NCI-H82 treated with DMSO at 0.1 percent for 48 hours (cell line): ENCODE data around the gene PHAF1.
A peak's percentile ranks its signal among the peaks of the same experiment; 100 is the strongest.

Experiments
- DNase-seq: peaks from one replicate; lab custom pipeline; 2025; ENCODE audit not compliant: unreplicated experiment; lab: John Stamatoyannopoulos, UW

Gene PHAF1

DNA sequence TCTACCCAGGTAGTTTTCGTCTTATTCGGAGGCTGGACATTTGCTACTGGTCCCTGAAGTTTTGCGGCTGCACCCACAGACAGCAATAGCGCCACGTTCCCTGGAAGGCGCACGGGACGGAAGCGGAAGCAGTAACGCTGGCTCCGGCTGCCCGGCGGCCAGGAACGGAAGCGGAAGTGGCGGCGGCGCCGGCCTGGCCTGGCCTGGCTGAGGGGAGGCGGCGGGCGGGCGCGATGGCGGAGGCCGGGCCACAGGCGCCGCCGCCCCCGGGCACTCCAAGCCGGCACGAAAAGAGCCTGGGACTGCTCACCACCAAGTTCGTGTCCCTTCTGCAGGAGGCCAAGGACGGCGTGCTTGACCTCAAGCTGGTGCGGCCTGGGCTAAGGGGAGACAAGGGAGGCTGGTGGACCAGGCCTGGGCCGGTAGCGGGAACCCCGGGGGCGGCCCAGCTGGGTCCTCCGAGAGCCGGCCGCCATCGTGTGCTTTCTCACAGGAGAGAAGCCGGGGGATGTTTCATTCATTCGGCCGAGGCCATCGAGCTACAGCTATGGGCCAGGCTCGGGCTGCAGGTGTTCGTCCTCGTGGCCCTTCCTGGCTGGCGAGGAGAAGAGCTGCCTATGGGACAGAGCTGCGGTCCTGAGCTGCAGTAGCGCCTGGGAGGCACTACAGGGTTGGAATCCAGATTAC, 82.4 kb downstream of the PHAF1 start, which contains the start of gene E2F4:
TSS of gene E2F4 (plus strand) at position 161 of the 687 bp plus-strand sequence. CDS start at position 234, 73 bp downstream.
- peak; percentile 65 for DNase-seq

DNA sequence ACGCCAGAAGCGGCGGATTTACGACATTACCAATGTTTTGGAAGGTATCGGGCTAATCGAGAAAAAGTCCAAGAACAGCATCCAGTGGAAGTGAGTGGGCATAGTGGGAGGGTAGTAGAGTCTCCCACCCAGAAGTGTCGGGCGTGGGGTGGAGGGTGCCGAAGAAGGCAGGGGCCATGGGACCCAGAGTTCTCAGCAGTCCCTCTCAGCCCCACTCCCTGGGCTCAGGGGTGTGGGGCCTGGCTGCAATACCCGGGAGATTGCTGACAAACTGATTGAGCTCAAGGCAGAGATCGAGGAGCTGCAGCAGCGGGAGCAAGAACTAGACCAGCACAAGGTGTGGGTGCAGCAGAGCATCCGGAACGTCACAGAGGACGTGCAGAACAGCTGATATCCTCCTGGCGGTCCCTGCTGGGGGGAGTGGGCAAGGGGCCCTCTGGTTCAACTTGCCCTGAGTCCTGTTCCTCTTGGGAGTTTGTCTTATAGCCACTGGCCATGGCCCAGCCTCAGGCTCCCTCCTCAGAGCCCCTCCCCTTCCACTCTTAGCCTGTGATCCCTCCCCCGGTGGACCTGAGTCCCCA, 83.1 kb downstream of the PHAF1 start:
- no peak for DNase-seq

DNA sequence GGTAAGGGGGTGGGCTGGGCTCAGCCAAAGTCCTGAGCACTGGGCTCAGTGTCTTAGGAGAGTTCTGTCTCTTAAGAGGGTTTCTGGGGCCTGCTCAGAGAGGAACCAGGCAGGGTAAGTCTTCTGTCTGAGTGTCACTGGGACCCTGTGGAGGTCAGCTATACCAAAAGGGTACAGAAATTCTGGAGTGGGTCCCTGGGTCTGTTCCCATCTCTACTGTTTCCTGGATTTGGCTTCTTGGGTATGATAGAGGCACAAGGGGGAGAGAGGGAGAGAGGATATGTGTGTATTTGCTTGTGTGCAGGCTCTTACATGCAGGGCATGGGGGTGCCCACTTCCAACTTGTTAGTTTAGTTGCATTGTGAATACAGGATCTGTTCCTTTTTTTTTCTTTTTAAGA, 83.8 kb downstream of the PHAF1 start:
- DNase-seq, result no peak

DNA sequence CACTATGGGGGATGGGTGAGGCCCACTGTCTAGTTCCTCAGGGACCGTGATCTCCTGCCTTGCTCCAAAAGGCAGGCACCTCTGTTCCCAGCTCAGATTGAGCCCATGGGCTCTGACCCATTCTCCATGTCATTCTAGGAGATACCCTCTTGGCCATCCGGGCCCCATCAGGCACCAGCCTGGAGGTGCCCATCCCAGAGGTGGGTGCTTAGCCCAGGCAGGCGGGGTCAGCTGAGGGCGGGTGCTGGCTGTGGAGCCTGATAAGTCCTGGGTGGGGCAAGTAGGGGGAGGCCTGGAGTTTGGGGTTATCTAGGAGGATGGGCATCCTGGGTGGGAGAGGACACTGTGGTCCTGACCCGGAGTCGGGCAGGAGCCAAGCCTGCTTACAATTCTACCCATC, 84.5 kb downstream of the PHAF1 start:
- no peak for DNase-seq

DNA sequence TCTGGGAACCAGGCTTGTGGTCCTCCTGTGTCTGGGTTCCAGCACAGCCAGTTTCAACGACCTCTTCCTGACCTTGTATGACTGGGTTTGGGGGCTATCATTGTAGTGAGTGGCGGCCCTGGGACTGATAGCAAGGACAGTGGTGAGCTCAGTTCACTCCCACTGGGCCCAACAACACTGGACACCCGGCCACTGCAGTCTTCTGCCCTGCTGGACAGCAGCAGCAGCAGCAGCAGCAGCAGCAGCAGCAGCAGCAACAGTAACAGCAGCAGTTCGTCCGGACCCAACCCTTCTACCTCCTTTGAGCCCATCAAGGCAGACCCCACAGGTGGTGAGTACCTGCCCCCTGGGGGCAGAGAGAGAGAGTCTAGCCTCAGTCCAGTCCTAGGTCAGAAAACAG, 85.9 kb downstream of the PHAF1 start:
- DNase-seq, result no peak

DNA sequence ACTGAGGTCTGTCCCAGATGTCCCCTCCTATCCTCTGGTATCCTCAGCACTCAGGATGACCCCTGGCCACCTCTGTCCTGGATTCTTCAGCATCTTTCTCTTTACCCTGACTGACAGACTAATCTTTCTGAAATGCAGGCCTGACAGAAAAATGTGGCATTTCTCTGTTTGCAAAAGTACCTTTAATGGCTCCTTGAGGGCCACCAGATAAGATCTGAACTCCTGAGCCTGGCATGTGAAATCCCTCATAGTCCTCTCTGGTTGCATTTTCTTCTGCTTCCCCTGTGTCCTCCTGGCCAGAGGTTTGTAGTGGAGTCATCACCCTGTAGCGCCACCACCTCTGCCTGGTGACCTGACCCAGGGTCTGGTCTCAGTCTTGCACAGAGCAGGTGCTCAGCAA, 87.1 kb downstream of the PHAF1 start:
- DNase-seq, result no peak

DNA sequence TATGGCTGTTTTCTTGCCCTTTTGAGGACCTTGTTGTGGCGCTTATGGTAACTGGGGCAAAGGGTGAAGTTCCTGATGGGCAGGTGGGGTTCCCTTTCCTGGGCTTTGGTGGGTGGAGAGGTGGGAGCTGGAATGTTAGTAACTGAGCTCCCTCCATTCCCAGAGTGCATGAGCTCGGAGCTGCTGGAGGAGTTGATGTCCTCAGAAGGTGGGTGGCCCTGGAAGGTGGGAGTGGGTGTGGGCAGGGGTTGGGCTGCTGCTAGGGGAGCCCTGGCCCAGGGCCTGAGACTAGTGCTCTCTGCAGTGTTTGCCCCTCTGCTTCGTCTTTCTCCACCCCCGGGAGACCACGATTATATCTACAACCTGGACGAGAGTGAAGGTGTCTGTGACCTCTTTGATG, 88.0 kb downstream of the PHAF1 start:
- DNase-seq, result no peak
